H4 (cell line): ENCODE results near the gene LHX6. TPM values are rescaled to one million over a fixed set of nuclear protein-coding genes. Genes with fewer than 3 reads are reported as not detected.

ENCODE experiments used
- DNase-seq: peaks from one replicate; pipeline ENCODE4 v3.0.0-alpha.2; 2015; ENCODE audit warnings: low spot score
- total RNA-seq: library from RNA; depleted of rRNA; stranded (reverse); fragments of >200 nt; shearing (Covaris generic); gene quantifications from 2 replicates; pipeline ENCODE4 v1.2.3, GENCODE V29; 2014

Gene LHX6
- total RNA-seq, 1 experiment from 2014 or later = 1.4 TPM

- DNase-seq = no peak
Measured at GRCh38 chr9:122216138-122216797, 12.5 kb downstream of the LHX6 start.

- no peak for DNase-seq
Measured at GRCh38 chr9:122215663-122216062, 13.1 kb downstream of the LHX6 start.

- DNase-seq = no peak
Measured at GRCh38 chr9:122214507-122214906, 14.2 kb downstream of the LHX6 start.

- DNase-seq = peak; percentile 53
Measured at GRCh38 chr9:122213589-122214413, 15.0 kb downstream of the LHX6 start.

- DNase-seq = no peak
Measured at GRCh38 chr9:122213102-122213588, 15.6 kb downstream of the LHX6 start.

- no peak for DNase-seq
Measured at GRCh38 chr9:122212473-122213004, 16.2 kb downstream of the LHX6 start.

GRCh38 chr9:122209451-122209850, 19.3 kb downstream of the LHX6 start:
- no peak for DNase-seq

GRCh38 chr9:122207096-122207495, 21.7 kb downstream of the LHX6 start:
- DNase-seq = no peak

GRCh38 chr9:122206118-122207046, 22.4 kb downstream of the LHX6 start:
- DNase-seq = peak; percentile 33

- DNase-seq = no peak
Measured at GRCh38 chr9:122205176-122205575, 23.6 kb downstream of the LHX6 start.

- DNase-seq = no peak
Measured at GRCh38 chr9:122204491-122204890, 24.3 kb downstream of the LHX6 start.

- no peak for DNase-seq
Measured at GRCh38 chr9:122204055-122204454, 24.7 kb downstream of the LHX6 start.

GRCh38 chr9:122202111-122202510, 26.6 kb downstream of the LHX6 start:
- no peak for DNase-seq

GRCh38 chr9:122201641-122202040, 27.1 kb downstream of the LHX6 start:
- no peak for DNase-seq

- peak; percentile 30 for DNase-seq
Measured at GRCh38 chr9:122200960-122201595, 27.7 kb downstream of the LHX6 start.

- DNase-seq = no peak
Measured at GRCh38 chr9:122197882-122198281, 30.9 kb downstream of the LHX6 start.

GRCh38 chr9:122197426-122197825, 31.3 kb downstream of the LHX6 start:
- DNase-seq = no peak

GRCh38 chr9:122195875-122196274, 32.9 kb downstream of the LHX6 start:
- DNase-seq = no peak

GRCh38 chr9:122193651-122194050, 35.1 kb downstream of the LHX6 start:
- DNase-seq = no peak

GRCh38 chr9:122192914-122193525, 35.7 kb downstream of the LHX6 start:
- DNase-seq = no peak
